CD4-positive, alpha-beta T cell treated with Interleukin-6 for 4 hours (primary cell): ENCODE data around the gene OR1K1.
"Not testable (repeated sequence)": the region's sequence is repeated elsewhere in the genome, so short reads cannot be mapped to it uniquely, and the experiment has no call there.

Experiments
- DNase-seq: peaks from one replicate; pipeline ENCODE4 v3.0.0-alpha.2; 2020; ENCODE audit warnings: mixed read lengths

The OR1K1 gene

DNA sequence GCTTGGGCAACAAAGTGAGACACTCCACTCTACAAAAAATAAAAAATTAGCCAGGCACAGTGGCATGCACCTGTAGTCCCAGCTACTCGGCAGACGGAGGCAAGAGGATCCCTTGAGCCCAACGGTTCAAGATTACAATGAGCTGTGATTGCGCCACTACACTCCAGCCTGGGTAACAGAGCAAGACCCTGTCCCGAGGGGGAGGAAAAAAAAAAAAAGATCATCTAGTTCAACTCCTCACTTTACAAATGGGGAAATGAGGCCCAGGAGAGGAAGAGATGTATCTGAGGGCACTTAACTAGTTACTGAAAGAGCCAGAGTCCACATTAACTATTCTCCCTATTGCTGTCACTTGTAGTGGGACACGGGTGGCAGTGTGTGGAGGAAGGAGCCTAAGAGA lies 14.6 kb downstream of the OR1K1 start:
- DNase-seq = no peak

DNA sequence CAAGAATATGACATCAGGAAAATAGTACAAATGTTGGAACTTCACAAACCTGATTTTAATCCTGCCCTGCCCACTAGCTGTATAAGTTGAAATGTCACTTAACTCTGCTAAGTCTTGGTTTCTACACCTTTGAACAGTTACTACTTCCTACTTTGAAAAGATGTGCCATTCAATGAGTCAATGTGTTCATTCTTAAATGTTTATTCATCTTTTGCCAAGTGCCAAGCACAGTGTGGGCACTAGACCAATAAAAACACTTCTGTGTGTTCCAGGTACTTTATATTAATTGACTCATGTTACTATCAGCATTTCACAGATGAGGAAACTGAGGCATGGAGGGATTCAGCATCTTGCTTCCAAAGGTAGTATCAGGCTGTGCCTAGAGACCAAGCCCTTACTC lies 15.6 kb downstream of the OR1K1 start:
- DNase-seq = no peak

DNA sequence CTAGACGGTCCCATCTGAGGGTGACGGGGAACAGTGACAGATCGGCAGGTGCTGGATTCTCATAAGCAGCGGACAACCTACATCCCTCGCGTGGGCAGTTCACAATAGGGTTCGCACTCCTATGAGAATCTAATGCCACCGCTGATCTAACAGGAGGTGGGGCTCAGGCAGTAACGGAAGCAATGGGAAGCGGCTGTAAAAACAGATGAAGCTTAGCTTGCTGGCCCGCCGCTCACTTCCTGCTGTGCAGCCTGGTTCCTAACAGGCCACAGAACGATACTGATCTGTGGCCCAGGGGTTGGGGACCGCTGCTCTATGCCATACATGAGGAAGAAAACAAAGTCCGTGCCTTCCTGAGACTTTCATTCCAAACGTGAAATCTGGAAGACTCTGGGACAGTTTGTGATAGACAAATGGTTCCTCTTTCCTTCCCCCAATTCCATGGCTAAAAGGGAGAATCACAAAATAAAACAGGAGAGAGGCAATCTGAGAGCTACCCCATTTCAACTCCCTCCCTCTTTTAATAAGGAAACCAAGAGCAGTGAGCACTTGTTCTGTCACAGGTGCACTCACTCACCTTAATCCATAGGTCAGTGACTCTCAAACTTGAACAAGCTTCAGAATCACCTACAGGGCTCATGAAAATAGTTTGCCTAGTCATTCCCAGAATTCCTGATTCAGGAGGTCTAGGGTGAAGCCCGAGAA lies 16.4 kb downstream of the OR1K1 start:
- peak; percentile 70 for DNase-seq

DNA sequence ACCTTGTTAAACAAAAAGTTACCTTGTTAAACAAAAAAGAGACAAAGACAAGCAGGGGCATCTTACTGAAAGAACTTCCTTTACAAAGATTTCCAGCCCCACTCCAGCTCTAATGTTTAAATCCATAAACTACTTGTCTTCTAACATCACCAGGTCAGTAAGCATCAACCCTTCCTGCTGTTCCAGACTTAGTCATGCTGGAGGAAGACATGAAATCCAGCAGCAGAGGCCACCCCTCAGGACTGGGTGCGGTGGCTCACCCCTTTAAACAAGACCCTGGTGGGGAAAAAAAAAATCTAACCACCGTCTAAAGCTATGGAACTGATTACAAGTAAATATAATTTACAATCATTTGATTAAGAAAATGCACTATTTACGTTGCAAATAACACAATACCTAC lies 19.4 kb downstream of the OR1K1 start:
- DNase-seq = no peak

DNA sequence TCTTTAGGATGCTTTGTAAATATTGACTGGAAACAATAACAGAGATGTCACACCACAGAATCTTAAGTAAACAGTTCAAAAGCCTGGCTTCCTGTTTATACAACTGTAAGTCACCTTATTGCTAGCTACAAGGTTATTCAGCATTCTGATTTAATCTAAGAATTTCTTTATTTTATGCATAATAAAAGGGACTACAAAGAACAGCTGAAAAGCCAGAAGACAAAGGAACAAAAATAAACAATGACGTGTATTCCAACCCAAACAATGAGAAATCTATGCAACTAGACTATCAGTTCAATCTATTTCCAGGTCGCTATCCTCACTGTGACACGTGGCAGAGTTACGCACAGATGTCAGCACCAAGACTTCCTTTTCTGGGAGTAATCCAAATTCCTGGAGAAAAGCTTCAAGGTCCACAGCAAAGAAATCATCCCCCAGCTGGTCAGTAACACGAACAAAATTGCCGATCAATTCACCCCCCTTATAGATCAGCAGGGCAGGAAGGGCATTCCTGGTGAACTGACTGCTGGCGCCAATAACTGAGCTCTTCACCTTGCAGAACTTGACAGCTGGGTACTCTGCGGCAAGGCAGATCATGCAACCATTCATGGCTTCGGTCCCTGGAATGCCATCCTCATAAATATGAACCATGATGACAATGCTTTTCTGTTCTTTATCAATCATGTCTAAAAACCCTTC lies 20.0 kb downstream of the OR1K1 start:
- no peak for DNase-seq

DNA sequence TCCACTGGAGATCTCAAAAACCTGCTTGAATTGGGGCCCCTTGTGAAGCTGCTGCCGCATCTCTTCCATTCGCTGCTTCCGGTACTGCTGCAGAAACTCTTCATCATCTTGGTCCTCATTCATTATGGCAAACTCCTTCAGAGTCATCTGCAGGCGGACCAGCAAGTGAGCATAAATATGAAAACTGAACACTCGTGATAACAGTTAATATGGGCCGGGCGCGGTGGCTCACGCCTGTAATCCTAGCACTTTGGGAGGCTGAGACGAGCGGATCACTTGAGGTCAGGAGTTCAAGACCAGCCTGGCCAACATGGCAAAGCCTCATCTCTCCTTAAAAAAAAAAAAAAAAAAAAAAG lies 20.5 kb downstream of the OR1K1 start:
- no peak for DNase-seq

DNA sequence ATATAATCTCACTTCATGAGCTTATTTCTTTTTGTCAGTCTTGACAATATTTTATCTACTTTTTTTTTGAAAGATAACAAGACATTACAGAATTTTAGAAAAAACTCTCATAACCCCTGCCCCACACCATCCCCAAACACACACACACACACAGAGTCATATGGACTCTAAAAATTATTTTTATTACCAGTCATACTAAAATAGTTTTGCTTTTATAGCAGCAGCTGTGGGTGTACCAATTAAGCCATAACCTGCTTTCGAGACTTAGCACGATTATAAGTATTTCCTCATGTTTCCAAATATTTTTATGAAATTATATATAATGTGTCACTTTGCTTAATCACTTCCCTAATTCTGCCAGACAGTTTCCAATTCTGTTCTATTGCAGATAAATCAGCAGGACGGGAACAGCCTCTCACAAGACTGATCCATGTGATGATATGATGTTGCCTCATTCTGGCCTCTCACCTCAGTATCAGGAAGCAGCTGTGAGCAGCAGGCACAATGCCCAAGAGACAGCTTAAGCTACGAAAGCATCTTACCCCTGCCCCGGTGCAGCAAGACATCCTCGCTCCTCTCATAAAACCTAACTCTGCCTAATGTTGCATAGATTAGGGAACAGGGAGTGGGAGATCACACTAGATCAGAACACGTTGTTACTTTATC lies 21.5 kb downstream of the OR1K1 start:
- no peak for DNase-seq

DNA sequence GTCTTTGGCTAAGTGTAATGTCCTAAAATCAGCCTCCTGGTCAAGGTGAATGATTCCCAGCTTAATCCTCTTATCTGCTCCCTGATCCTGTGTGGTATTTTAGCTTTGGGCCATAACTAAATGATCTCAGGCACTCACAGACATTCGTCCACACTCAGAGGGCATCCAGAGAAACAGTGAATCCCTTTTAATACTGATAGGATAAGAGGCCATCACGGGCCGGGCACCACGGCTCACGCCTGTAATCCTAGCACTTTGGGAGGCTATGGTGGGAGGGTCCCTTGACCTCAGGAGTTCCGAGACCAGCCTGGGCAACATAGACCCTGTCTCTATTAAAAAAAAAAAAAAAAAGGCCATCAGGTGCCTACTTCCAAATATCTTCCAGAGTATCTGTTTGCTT lies 22.1 kb downstream of the OR1K1 start:
- DNase-seq = no peak

DNA sequence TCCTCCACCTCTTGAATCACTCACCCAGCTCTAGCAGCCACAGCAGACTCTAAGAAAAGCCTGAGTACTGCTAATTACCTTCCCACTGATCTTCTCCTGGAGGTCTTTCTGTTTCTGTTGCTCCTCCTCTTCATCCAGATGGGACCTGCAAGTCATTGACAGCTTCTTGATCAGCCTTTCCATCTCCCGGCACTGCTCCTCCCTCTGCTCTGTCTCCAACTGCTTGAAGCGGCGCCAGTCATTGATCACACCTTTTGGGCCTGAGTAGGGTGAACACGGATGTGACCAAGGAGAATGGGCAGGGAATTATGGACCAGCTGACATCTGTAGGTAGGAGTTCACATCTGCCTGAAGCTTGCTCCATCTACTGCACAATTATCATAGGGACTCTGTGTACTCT lies 23.0 kb downstream of the OR1K1 start:
- no peak for DNase-seq

DNA sequence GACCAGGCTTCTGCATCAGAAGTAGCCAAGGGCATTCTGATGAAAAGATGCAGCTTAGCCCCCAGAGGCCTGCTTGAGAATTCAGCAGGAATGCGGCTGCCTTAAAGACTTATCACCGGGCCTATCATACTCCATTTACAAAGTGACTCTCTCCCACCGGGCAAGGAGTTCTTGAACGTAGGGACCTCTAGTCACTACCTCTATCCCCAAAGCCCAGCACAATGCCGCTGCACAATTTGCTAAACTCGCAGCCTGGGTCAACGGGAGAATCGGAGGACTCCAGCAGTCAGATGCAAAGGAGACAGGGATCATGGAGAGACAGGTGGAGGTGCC lies 27.8 kb downstream of the OR1K1 start:
- peak; percentile 5 for DNase-seq

DNA sequence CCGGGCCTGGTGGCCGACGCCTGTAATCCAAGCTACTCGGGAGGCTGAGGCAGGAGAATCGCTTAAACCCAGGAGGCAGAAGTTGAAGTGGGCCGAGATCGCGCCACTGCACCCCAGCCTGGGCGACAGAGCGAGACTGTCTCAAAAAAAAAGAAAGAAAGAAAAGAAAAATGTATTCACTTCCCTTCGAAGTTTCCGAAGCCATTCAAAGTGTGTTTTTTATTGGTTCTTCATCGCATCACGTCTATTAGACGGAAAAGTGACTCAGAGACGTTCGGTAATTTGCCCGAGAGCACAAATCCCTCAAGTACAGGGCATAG lies 29.0 kb downstream of the OR1K1 start:
- not testable (repeated sequence) for DNase-seq

DNA sequence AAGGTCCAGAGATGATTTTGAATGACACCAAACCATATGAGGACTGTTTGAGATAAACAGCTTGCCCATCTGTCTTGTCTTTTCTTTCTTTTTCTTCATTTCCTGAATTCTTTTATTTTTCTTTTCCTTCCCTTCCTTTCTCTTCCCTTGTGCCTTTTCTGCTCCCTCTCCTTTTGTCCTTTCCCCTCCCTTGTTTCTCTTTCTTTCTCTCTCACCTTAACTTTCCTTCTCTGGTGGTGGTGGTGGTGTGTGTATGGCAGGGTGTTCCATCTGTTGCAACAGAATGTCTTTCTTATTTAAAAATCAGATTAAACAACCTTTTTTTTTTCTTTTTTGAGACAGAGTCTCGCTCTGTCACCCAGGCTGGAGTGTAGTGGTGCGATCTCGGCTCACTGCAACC lies 32.3 kb downstream of the OR1K1 start:
- DNase-seq = no peak

DNA sequence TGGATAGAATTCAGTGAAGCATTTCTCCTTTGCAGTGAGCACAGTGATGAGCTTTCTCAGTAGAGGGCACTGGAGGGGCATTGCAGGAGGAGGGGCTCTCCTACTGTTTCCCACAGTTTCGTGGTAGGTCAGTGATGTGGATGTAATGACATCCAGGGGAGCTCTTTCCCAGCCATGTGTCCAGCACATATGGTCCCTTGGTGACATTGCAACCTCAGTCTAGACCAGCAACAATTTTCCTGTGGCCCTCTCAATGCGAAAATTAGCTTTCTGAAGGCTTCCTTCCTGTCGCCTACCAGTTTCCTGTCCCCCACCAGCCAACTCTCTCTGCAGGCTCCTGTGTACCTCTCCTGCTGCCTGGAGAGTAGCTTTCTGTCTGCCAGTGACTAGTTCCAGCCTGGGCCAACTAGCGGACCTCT lies 35.4 kb downstream of the OR1K1 start:
- DNase-seq = peak; percentile 44

DNA sequence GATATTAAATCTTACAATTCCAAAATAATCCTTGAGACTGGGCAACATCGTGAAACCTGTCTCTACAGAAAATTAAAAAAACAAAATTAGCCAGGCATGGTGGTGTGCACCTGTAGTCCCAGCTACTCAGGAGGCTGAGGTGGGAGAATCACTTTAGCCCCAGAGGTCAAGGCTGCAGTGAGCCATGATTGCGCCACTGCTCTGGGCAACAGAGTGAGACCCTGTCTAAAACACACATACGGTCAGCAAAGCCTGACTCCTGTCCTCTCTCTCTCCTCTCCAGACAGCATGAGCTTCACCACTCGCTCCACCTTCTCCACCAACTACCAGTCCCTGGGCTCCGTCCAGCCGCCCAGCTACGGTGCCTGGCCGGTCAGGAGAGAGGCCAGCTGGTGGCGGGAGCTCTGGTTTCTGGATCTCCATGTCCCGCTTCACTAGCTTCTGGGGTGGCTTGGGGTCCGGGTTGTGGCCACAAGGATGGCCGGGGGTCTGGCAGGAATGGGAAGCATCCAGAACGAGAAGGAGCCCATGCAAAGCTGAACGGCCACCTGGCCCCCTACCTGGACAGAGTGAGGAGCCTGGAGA lies 37.4 kb downstream of the OR1K1 start:
- DNase-seq = no peak

DNA sequence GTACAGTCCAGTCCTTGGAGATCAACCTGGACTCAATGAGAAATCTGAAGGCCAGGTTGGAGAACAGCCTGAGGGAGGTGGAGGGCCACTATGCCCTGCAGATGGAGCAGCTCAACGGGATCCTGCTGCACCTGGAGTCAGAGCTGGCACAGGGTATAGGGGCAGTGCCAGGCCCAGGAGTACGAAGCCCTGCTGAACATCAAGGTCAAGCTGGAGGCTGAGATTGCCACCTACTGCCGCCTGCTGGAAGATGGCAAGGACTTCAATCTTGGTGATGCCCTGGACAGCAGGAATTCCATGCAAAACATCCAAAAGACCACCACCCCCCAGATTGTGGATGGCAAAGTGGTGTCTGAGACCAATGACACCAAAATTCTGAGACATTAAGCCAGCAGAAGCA lies 38.5 kb downstream of the OR1K1 start:
- DNase-seq = not testable (repeated sequence)

DNA sequence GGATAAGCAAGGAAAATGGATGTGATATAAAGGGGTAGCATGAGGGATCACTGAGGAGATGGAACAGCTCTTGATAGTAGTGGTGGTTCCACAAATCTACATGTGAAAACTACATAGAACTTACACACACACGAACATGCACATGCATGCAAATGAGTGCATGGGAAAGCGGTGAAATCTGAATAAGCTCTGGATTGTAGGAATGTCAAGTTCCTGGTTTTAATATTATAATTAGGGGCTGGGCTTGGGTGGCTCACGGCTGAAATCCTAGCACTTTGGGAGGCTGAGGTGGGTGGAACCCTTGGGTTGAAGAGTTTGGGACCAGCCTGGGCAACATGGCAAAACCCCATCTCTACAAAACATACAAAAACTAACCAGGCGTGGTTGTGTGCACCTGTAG lies 41.6 kb downstream of the OR1K1 start:
- no peak for DNase-seq

DNA sequence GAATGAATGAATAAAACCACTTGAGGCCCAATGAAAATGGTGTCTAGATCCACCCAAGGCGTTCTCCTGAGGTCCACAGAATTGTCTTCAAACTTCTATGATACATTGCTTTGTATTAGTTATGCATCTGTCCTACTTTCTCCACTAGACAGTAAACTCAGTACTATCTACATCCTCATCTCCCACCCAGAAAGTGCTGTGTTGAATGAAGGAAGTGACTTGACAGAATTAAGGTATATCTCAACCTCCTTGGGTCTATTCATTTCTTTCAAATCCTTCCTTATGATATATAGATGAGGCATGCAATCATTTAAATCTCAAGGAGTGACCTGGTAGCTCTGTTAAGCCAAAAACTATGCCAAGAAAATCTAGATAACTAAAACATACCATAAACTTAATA lies 44.2 kb downstream of the OR1K1 start:
- no peak for DNase-seq

DNA sequence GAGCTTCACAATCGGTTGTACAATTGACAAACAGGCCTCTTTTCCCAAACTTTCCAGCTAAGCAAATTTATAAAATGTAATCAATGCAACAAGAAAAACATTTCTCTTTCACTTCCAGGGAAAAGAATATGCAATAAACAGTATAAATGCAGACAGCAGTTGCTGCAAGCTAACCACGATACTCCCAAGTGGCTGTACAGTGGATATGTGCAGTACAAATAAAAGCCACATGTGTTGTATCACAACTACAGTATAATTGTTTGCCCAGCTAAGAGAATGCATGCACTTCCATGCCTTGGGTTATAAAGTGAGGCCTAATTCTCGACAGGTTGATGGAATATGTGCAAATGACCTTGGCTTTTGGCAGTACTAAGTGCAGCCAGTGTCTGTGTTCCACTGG lies 45.2 kb downstream of the OR1K1 start:
- no peak for DNase-seq

DNA sequence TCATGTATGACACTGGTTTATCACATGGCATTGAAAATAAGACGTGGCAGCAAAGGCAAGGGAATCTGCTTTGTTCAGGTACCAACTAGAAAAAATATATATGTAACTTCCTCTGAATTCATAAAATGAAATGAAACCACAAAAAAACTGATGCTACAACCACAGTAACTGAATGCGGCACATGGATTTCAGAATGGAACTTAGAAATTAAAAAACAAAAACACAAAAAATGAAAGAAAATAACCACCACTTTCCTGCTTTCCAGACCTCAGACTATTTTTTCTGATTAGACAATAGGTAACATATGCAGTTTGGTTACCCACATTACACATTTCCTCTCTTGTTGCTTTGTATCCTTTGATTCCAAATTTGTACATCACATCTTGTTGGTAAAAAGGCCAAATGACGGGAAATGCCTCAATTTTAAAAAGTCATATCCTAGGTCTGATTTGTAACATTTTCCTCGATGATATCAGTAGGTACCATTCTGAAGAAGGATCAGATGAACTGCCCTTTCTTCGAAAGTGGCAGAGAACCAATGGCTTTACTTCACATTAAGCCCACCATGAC lies 46.5 kb downstream of the OR1K1 start:
- DNase-seq = no peak

DNA sequence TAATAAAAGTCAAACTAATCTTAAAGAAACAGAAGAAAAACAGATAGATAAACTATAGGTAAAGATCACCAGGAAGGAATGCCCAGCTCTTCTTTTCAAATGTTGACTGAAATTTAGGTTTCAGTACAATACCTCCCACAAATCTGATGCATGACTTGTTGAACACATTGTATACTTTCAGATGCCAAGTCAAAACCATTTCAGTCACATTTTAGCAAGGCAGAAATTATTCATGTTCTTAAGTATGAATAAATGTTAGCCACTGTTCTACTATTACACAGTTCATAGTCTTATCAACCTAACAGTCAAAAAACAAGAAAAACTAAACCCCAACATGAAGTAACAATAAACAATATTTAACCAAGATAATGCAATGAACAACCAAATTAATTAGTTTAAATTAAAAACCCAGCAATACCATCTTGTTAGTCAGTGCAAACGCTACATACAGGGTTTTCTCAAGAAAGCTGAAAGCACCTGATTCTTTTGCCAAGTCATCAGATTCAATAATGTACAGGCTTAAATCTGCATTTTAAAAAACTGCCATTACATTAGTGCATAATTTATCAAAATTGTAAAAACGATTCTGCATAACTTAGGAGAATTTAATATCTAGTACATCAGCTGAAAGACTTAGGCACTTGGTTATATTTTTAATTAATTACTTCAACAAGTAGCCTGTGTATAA lies 48.5 kb downstream of the OR1K1 start:
- DNase-seq = no peak
